Osteocyte (in vitro differentiated cells): ENCODE results near the gene RBM33. TPM values are rescaled to one million over a fixed set of nuclear protein-coding genes. Genes with fewer than 3 reads are reported as not detected.

Experiments used
- DNase-seq: peaks from one replicate; pipeline ENCODE4 v3.0.0; 2021; ENCODE audit warnings: mixed read lengths; ENCODE audit not compliant: unreplicated experiment; ENCODE audit errors: extremely low spot score
- H3K27ac Mint-ChIP-seq: one replicate; pipeline ENCODE4 v1.8.0; 2021; ENCODE audit warnings: mild to moderate bottlenecking, mixed read lengths; ENCODE audit not compliant: unreplicated experiment
- H3K27me3 Mint-ChIP-seq: one replicate; pipeline ENCODE4 v1.8.0; 2021; ENCODE audit warnings: mixed read lengths; ENCODE audit not compliant: unreplicated experiment
- H3K36me3 Mint-ChIP-seq: one replicate; pipeline ENCODE4 v1.8.0; 2021; ENCODE audit warnings: mixed read lengths; ENCODE audit not compliant: unreplicated experiment
- H3K4me1 Mint-ChIP-seq: one replicate; pipeline ENCODE4 v1.8.0; 2021; ENCODE audit warnings: mixed read lengths; ENCODE audit not compliant: unreplicated experiment
- H3K4me3 Mint-ChIP-seq: one replicate; pipeline ENCODE4 v1.8.0; 2021; ENCODE audit warnings: mild to moderate bottlenecking, moderate library complexity, mixed read lengths; ENCODE audit not compliant: unreplicated experiment
- H3K9me3 Mint-ChIP-seq: one replicate; pipeline ENCODE4 v1.8.0; 2021; ENCODE audit warnings: mixed read lengths; ENCODE audit not compliant: unreplicated experiment
- CTCF ChIP-seq: fragments of 200-600 bp; sonication (generic); IDR thresholded peaks from 2 replicates; pipeline ENCODE4 v1.5.0; 2021; ENCODE audit warnings: antibody characterized with exemption, mild to moderate bottlenecking, moderate library complexity
- total RNA-seq: library from RNA; stranded (reverse); gene quantifications from 2 replicates; pipeline ENCODE4 v1.2.1, GENCODE V29; 2021

The RBM33 gene
- total RNA-seq, 1 donor from 2014 or later, result 52.4 TPM

GRCh38 chr7:155701972-155702544, 57.6 kb downstream of the RBM33 start:
- Mint-ChIP-seq H3K4me1 (peaks cover 6% of the 10 kb centered on the region), H3K9me3 (no peaks in the 10 kb centered on the region), H3K4me3 (no peak overlapping the region), H3K36me3 (peaks cover 45% of the 10 kb centered on the region), H3K27ac (no peak overlapping the region), H3K27me3 (no peaks in the 10 kb centered on the region)
- no peak for DNase-seq
- TF ChIP-seq CTCF, result no peak

GRCh38 chr7:155702616-155703015, 58.2 kb downstream of the RBM33 start:
- no peak for TF ChIP-seq CTCF
- Mint-ChIP-seq H3K36me3 (peaks cover 45% of the 10 kb centered on the region), H3K9me3 (no peaks in the 10 kb centered on the region), H3K27ac (no peak overlapping the region), H3K4me3 (no peak overlapping the region), H3K4me1 (peaks cover 6% of the 10 kb centered on the region), H3K27me3 (no peaks in the 10 kb centered on the region)
- DNase-seq, result no peak

- DNase-seq, result no peak
- Mint-ChIP-seq H3K9me3 (no peaks in the 10 kb centered on the region), H3K4me3 (no peak overlapping the region), H3K27me3 (no peaks in the 10 kb centered on the region), H3K27ac (no peak overlapping the region), H3K4me1 (peaks cover 4% of the 10 kb centered on the region), H3K36me3 (peaks cover 42% of the 10 kb centered on the region)
- TF ChIP-seq CTCF, result no peak
Measured at GRCh38 chr7:155705623-155706360, 61.3 kb downstream of the RBM33 start.

- no peaks in the 10 kb centered on the region for H3K9me3 Mint-ChIP-seq
- H3K27me3 Mint-ChIP-seq, result no peaks in the 10 kb centered on the region
- no peak overlapping the region for H3K4me3 Mint-ChIP-seq
- no peak for TF ChIP-seq CTCF
- peaks cover 4% of the 10 kb centered on the region for H3K4me1 Mint-ChIP-seq
- no peak for DNase-seq
- H3K36me3 Mint-ChIP-seq, result peaks cover 38% of the 10 kb centered on the region
- H3K27ac Mint-ChIP-seq, result no peak overlapping the region
Measured at GRCh38 chr7:155706376-155706775, 61.9 kb downstream of the RBM33 start.

- Mint-ChIP-seq H3K9me3 (no peaks in the 10 kb centered on the region), H3K27ac (no peak overlapping the region), H3K36me3 (peaks cover 34% of the 10 kb centered on the region), H3K4me1 (peaks cover 4% of the 10 kb centered on the region), H3K27me3 (no peaks in the 10 kb centered on the region), H3K4me3 (no peak overlapping the region)
- no peak for TF ChIP-seq CTCF
- no peak for DNase-seq
Measured at GRCh38 chr7:155709453-155709852, 65.0 kb downstream of the RBM33 start.
